HG03575 (cell line): ENCODE measurements around the gene TUBGCP6.

Experiments
- ATAC-seq: cut with Tn5 transposase; IDR thresholded peaks from one replicate; pipeline ENCODE4 v1.9.1; 2021; ENCODE audit not compliant: unreplicated experiment, insufficient number of reproducible peaks, low FRiP score; ENCODE audit errors: extremely low read depth

The TUBGCP6 gene

GRCh38 chr22:50253046-50253915 lies 8.5 kb upstream of the TUBGCP6 start:
- no peak for ATAC-seq

GRCh38 chr22:50252082-50253045 lies 7.5 kb upstream of the TUBGCP6 start:
- ATAC-seq, result no peak

GRCh38 chr22:50251477-50252081 lies 6.8 kb upstream of the TUBGCP6 start:
- ATAC-seq, result no peak

GRCh38 chr22:50250555-50251476 lies 6.0 kb upstream of the TUBGCP6 start, which contains the start of gene HDAC10:
HDAC10 (minus strand) TSS chr22:50251265; CDS start chr22:50251032, 233 bp downstream.
- ATAC-seq, result no peak

GRCh38 chr22:50250249-50250554 lies 5.4 kb upstream of the TUBGCP6 start:
- ATAC-seq, result no peak

- no peak for ATAC-seq
Measured at GRCh38 chr22:50249341-50250248, 4.8 kb upstream of the TUBGCP6 start.

- no peak for ATAC-seq
Measured at GRCh38 chr22:50248196-50249081, 3.6 kb upstream of the TUBGCP6 start.

- ATAC-seq, result no peak
Measured at GRCh38 chr22:50247748-50248147, 2.9 kb upstream of the TUBGCP6 start.

GRCh38 chr22:50246242-50247175 lies 1.7 kb upstream of the TUBGCP6 start:
- no peak for ATAC-seq

- ATAC-seq, result no peak
Measured at GRCh38 chr22:50245214-50246072, 620 bp upstream of the TUBGCP6 start.

GRCh38 chr22:50243685-50244419 lies 971 bp downstream of the TUBGCP6 start:
- no peak for ATAC-seq

- no peak for ATAC-seq
Measured at GRCh38 chr22:50242406-50242949, 2.3 kb downstream of the TUBGCP6 start.

GRCh38 chr22:50238755-50239154 lies 6.1 kb downstream of the TUBGCP6 start:
- ATAC-seq, result no peak
